H1 (cell line): ENCODE measurements around the gene ULK1. TPM values are rescaled to one million over a fixed set of nuclear protein-coding genes. Genes with fewer than 3 reads are reported as not detected.

Source experiments
- CTCF ChIA-PET: fragments of 300-600 bp; sonication (Branson Sonifier 250); formaldehyde crosslinking; loops from one replicate; lab custom pipeline; 2021; ENCODE audit not compliant: partially characterized antibody; lab: Charles Lee
- POLR2A ChIA-PET: fragments of 300-600 bp; sonication (Branson Sonifier 250); formaldehyde crosslinking; loops from one replicate; lab custom pipeline; 2021; ENCODE audit warnings: inconsistent platforms; ENCODE audit not compliant: partially characterized antibody; lab: Charles Lee
- DNase-seq, 2 experiments: peaks; one replicate each; pipeline versions ENCODE4 v3.0.0 to v3.0.0-alpha.2; 2010 to 2022; ENCODE audit warnings: low spot score in 2 of 2, low read depth in 1 of 2, mixed read lengths in 1 of 2
- FAIRE-seq: peaks from 2 replicates; lab custom pipeline; 2011; peaks lifted over from hg19 to GRCh38; lab: Jason Lieb, UNC
- H2AFZ ChIP-seq: 2 replicates; pipeline ENCODE4 v1.8.1; 2012; ENCODE audit warnings: low read length, inconsistent platforms
- H2AK5ac ChIP-seq: 2 replicates; pipeline ENCODE4 v1.6.1; 2013; ENCODE audit warnings: low read depth, low read length
- H2BK120ac ChIP-seq: replicated peaks from 2 replicates; pipeline ENCODE3; 2013; ENCODE audit warnings: low read depth, low read length, inconsistent platforms
- H2BK12ac ChIP-seq: 2 replicates; pipeline ENCODE4 v1.6.1; 2013; ENCODE audit warnings: low read depth, low read length
- H2BK15ac ChIP-seq: 2 replicates; pipeline ENCODE4 v1.6.1; 2013; ENCODE audit warnings: low read length
- H2BK20ac ChIP-seq: 2 replicates; pipeline ENCODE4 v1.6.1; 2013; ENCODE audit warnings: low read length
- H2BK5ac ChIP-seq: 2 replicates; pipeline ENCODE4 v1.6.1; 2013; ENCODE audit warnings: low read depth, low read length
- H3K14ac ChIP-seq: 2 replicates; pipeline ENCODE4 v1.6.1; 2013; ENCODE audit warnings: inconsistent platforms; ENCODE audit not compliant: insufficient read length
- H3K18ac ChIP-seq: 2 replicates; pipeline ENCODE4 v1.6.1; 2013; ENCODE audit warnings: low read length; ENCODE audit errors: extremely low read depth
- H3K23ac ChIP-seq: 2 replicates; pipeline ENCODE4 v1.6.1; 2013; ENCODE audit warnings: inconsistent platforms; ENCODE audit not compliant: insufficient read length
- H3K23me2 ChIP-seq: 2 replicates; pipeline ENCODE4 v1.6.1; 2013; ENCODE audit warnings: low read depth, low read length
- H3K27ac ChIP-seq: 2 replicates; pipeline ENCODE4 v1.6.1; 2011; ENCODE audit warnings: low read depth, low read length, inconsistent platforms
- H3K27me3 ChIP-seq, 4 experiments: replicated peaks in 1 of 4; 1 replicate in 1 of 4; 2 replicates in 3 of 4; pipeline versions ENCODE4 v1.6.1 to v1.8.1; 2011 to 2013; ENCODE audit warnings: low read length in 3 of 4, mild to moderate bottlenecking in 3 of 4, inconsistent platforms in 2 of 4, mixed read lengths in 2 of 4, moderate library complexity in 1 of 4; ENCODE audit not compliant: control insufficient read depth in 3 of 4, insufficient read depth in 3 of 4; ENCODE audit errors: extremely low read depth in 1 of 4
- H3K36me3 ChIP-seq, 4 experiments: 2 replicates each; pipeline versions ENCODE4 v1.6.1 to v1.8.1; 2011 to 2013; ENCODE audit warnings: mild to moderate bottlenecking in 4 of 4, low read length in 3 of 4, moderate library complexity in 2 of 4, control low read depth in 1 of 4, inconsistent platforms in 1 of 4; ENCODE audit not compliant: insufficient read depth in 4 of 4, control insufficient read depth in 2 of 4
- H3K4ac ChIP-seq: replicated peaks from 2 replicates; pipeline ENCODE3; 2013; ENCODE audit warnings: low read length, low read depth, mixed read lengths, inconsistent platforms; ENCODE audit not compliant: insufficient read length
- H3K4me1 ChIP-seq, 4 experiments: replicated peaks in 1 of 4; 1 replicate in 1 of 4; 2 replicates in 3 of 4; pipeline versions ENCODE4 v1.6.1 to v1.8.1; 2011 to 2013; ENCODE audit warnings: low read length in 3 of 4, inconsistent platforms in 2 of 4, mixed read lengths in 1 of 4; ENCODE audit not compliant: insufficient read depth in 4 of 4, control insufficient read depth in 3 of 4
- H3K4me2 ChIP-seq, 2 experiments: 2 replicates each; pipeline versions ENCODE4 v1.6.1 to v1.8.1; 2011 to 2013; ENCODE audit warnings: low read depth in 2 of 2, low read length in 2 of 2, control low read depth in 1 of 2, inconsistent platforms in 1 of 2, mild to moderate bottlenecking in 1 of 2; ENCODE audit not compliant: insufficient read depth in 1 of 2
- H3K4me3 ChIP-seq, 4 experiments: fragments of 200-600, 300-600 bp in 1 of 4; sonication (generic), shearing (Covaris generic), sonication (Bioruptor Twin) in 1 of 4; 2 replicates each; pipeline versions ENCODE4 v1.5.1 to v1.8.1; 2011 to 2016; ENCODE audit warnings: low read length in 4 of 4, low read depth in 3 of 4, control low read depth in 2 of 4, inconsistent platforms in 2 of 4, mild to moderate bottlenecking in 2 of 4, mixed read lengths in 1 of 4, moderate library complexity in 1 of 4; ENCODE audit not compliant: insufficient read depth in 2 of 4; ENCODE audit errors: extremely low read depth in 1 of 4
- H3K56ac ChIP-seq: replicated peaks from 2 replicates; pipeline ENCODE3; 2013; ENCODE audit warnings: low read depth, mild to moderate bottlenecking, mixed read lengths, low read length, inconsistent platforms; ENCODE audit not compliant: insufficient read length
- H3K79me1 ChIP-seq: 2 replicates; pipeline ENCODE4 v1.6.1; 2013; ENCODE audit warnings: low read depth, low read length, control low read depth
- H3K79me2 ChIP-seq, 2 experiments: 2 replicates each; pipeline versions ENCODE4 v1.6.1 to v1.8.1; 2012 to 2013; ENCODE audit warnings: low read length in 2 of 2, mild to moderate bottlenecking in 2 of 2, inconsistent platforms in 1 of 2; ENCODE audit not compliant: insufficient read depth in 2 of 2, control insufficient read depth in 1 of 2
- H3K9ac ChIP-seq, 4 experiments: replicated peaks in 1 of 4; 1 replicate in 1 of 4; 2 replicates in 3 of 4; pipeline versions ENCODE4 v1.6.1 to v1.8.1; 2011 to 2013; ENCODE audit warnings: low read depth in 3 of 4, low read length in 3 of 4, control low read depth in 2 of 4, mild to moderate bottlenecking in 2 of 4, moderate library complexity in 2 of 4, inconsistent platforms in 1 of 4; ENCODE audit errors: extremely low read depth in 1 of 4
- H3K9me3 ChIP-seq, 2 experiments: 2 replicates each; pipeline versions ENCODE4 v1.6.1 to v1.8.1; 2012 to 2013; ENCODE audit warnings: mild to moderate bottlenecking in 2 of 2, moderate library complexity in 2 of 2, control low read depth in 1 of 2, inconsistent platforms in 1 of 2, low read depth in 1 of 2, low read length in 1 of 2, mixed read lengths in 1 of 2; ENCODE audit not compliant: insufficient read depth in 2 of 2
- H4K20me1 ChIP-seq, 2 experiments: replicated peaks in 1 of 2; 2 replicates each; pipeline versions ENCODE3 to v1.8.1; 2011 to 2013; ENCODE audit warnings: inconsistent platforms in 2 of 2, low read length in 2 of 2, mild to moderate bottlenecking in 1 of 2; ENCODE audit not compliant: insufficient read depth in 2 of 2, control insufficient read depth in 1 of 2
- H4K5ac ChIP-seq: 2 replicates; pipeline ENCODE4 v1.6.1; 2013; ENCODE audit warnings: low read length, low read depth, mixed read lengths, inconsistent platforms; ENCODE audit not compliant: insufficient read length
- H4K8ac ChIP-seq: 2 replicates; pipeline ENCODE4 v1.8.0; 2013; ENCODE audit warnings: mild to moderate bottlenecking, moderate library complexity, low read length, inconsistent platforms; ENCODE audit not compliant: insufficient read depth; ENCODE audit errors: extremely low read depth
- H4K91ac ChIP-seq: replicated peaks from 2 replicates; pipeline ENCODE3; 2013; ENCODE audit warnings: low read length, mixed read lengths, inconsistent platforms; ENCODE audit not compliant: insufficient read length
- BCL11A ChIP-seq, 2 experiments: IDR thresholded peaks; one replicate each; pipeline ENCODE4 v1.6.1; 2011; ENCODE audit warnings: low read depth in 2 of 2, low read length in 2 of 2, mild to moderate bottlenecking in 2 of 2
- EGR1 ChIP-seq: IDR thresholded peaks from 2 replicates; pipeline ENCODE4 v1.6.1; 2011; ENCODE audit warnings: low read depth, low read length, borderline replicate concordance
- NRF1 ChIP-seq: IDR thresholded peaks from 2 replicates; pipeline ENCODE4 v1.6.1; 2011; ENCODE audit warnings: mild to moderate bottlenecking, low read depth, low read length, improper control_type of control experiment
- RFX5 ChIP-seq: IDR thresholded peaks from 2 replicates; pipeline ENCODE4 v1.6.1; 2011; ENCODE audit warnings: low read depth, low read length, improper control_type of control experiment, borderline replicate concordance
- SAP30 ChIP-seq: fragments of 300-600 bp; sonication (generic); IDR thresholded peaks from 2 replicates; pipeline ENCODE4 v1.7.1; 2012; ENCODE audit warnings: low read length, moderate library complexity, mild to moderate bottlenecking, inconsistent platforms; ENCODE audit not compliant: insufficient read depth, insufficient replicate concordance
- WGBS, 2 experiments: shearing (Covaris generic) in 1 of 2; methylation state at CpG; one replicate each; pipeline versions ENCODE4 v1.1.6 to v1.1.7; 2013 to 2015; ENCODE audit warnings: low lambda C conversion rate in 2 of 2, mixed read lengths in 2 of 2, inconsistent platforms in 1 of 2, low coverage in 1 of 2, missing lambda C conversion rate in 1 of 2; ENCODE audit not compliant: insufficient replicate concordance in 2 of 2, insufficient coverage in 1 of 2, insufficient read length in 1 of 2; ENCODE audit errors: extremely low coverage in 1 of 2, missing lambda C conversion rate in 1 of 2; 5-methylcytosine and 5-hydroxymethylcytosine counted together
- polyA plus RNA-seq, 7 experiments: library from polyadenylated mRNA; depleted of rRNA in 3 of 7; stranded (reverse) in 5 of 7; unstranded in 2 of 7; fragments of >200 nt in 5 of 7; fragments of 200-250 nt in 2 of 7; gene quantifications; 1 replicate in 5 of 7; 2 replicates in 1 of 7; 4 replicates in 1 of 7; pipeline versions ENCODE4 v1.2.1 to v1.2.3, GENCODE V29; 2011 to 2013; ENCODE audit warnings: missing spikeins in 2 of 7, mixed read lengths in 2 of 7
- total RNA-seq: library from RNA; stranded (reverse); fragmentation: NEBNext Ultra II Directional; extraction: Animal tissue kit (Norgen Biotek cat#: 25700); gene quantifications from 2 replicates; pipeline ENCODE4 v1.2.1, GENCODE V29; 2021

ULK1 gene
- total and polyA plus RNA-seq, 2 of the 8 experiments (the other 6 are each of a cell fraction or from before 2014, with no cell fraction given) = 13.0 to 44.1 TPM

DNA sequence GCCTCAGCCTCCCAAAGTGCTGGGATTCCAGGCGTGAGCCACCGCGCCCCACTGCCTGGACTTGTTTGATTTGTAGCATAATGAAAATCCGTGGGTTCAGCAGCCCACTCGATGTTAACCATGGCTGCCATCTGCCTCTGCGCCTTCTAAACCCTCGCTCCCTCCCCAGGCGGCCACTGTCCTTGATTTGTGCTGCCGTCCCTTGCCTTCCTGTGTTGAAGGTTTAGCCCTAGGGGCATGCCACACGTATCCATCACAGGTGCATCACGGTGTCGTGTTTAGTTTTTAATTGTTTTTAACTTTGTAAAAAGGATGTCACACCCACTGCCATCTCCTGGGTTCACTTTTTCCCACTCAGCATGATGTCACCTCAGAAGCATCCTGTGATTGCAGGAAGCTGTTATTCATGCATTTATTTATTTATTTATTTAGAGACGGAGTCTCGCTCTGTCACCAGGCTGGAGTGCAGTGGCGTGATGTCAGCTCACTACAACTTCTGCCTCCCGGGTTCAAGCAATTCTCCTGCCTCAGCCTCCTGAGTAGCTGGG is 24.5 kb upstream of the ULK1 start:
- CTCF ChIA-PET = no interaction called here
- no peak overlapping the region for H4K91ac ChIP-seq
- no peak for FAIRE-seq
- H3K9ac ChIP-seq = no peak overlapping the region
- H2BK120ac ChIP-seq = no peak overlapping the region
- no peaks in the 10 kb centered on the region for H4K20me1 ChIP-seq
- POLR2A ChIA-PET = interaction anchor here (1.0 to 1.2 kb wide), 2 partner anchors 53 to 96 kb away, joined by 3 read pairs; no protein-coding TSS in a partner anchor
- no peak for DNase-seq
- H3K56ac ChIP-seq = no peak overlapping the region
- no peak overlapping the region for H3K14ac ChIP-seq
- WGBS, 2 experiments = 93% methylated on average over 15 of the region's 16 CpGs; no CpG with 5 or more reads in 1 of the 2 experiments
- no peak overlapping the region for H2BK5ac ChIP-seq
- no peak overlapping the region for H2BK20ac ChIP-seq
- H4K8ac ChIP-seq = peak overlapping the region; percentile 5; the same call in 1 of the 2 replicates
- no peak overlapping the region for H3K4me2 ChIP-seq
- no peak overlapping the region for H3K18ac ChIP-seq
- no peak overlapping the region for H4K5ac ChIP-seq
- H2BK12ac ChIP-seq = 0 out of 2 replicates have a peak overlapping the region, but pooled peaks have one; percentile 19
- no peaks in the 10 kb centered on the region for H3K79me1 ChIP-seq
- H3K23me2 ChIP-seq = no peaks in the 10 kb centered on the region
- no peak overlapping the region for H3K27ac ChIP-seq
- TF ChIP-seq BCL11A (IDR thresholded peaks at IDR 0.05; ENCODE audit: low read depth in 2 of 2, low read length in 2 of 2) = no peak
- no peak for TF ChIP-seq NRF1
- no peak for TF ChIP-seq SAP30
- no peak for TF ChIP-seq EGR1
- TF ChIP-seq RFX5 = no peak
- no peaks in the 10 kb centered on the region for H3K4me1 ChIP-seq
- H2AK5ac ChIP-seq = no peak overlapping the region
- H3K23ac ChIP-seq = no peak overlapping the region
- no peak overlapping the region for H3K4me3 ChIP-seq
- H2AFZ ChIP-seq = no peak overlapping the region
- H2BK15ac ChIP-seq = no peak overlapping the region
- no peak overlapping the region for H3K4ac ChIP-seq
- H3K79me2 ChIP-seq = no peaks in the 10 kb centered on the region
- H3K9me3 ChIP-seq = peaks cover 0 to 3% of the 10 kb centered on the region in 2 experiments; a peak in 1 of 4 replicates
- H3K36me3 ChIP-seq = no peaks in the 10 kb centered on the region
- H3K27me3 ChIP-seq = no peaks in the 10 kb centered on the region
